Measurements from ENCODE around the gene HSF2BP. TPM values are rescaled to one million over a fixed set of nuclear protein-coding genes. Genes with fewer than 3 reads are reported as not detected.
"Not testable (repeated sequence)": the region's sequence is repeated elsewhere in the genome, so short reads cannot be mapped to it uniquely, and the experiment has no call there.

The HSF2BP gene
- total and polyA plus RNA-seq, 2 donors (not counting 1 experiment from before 2014, with no cell fraction given) = 0.49 TPM

DNA sequence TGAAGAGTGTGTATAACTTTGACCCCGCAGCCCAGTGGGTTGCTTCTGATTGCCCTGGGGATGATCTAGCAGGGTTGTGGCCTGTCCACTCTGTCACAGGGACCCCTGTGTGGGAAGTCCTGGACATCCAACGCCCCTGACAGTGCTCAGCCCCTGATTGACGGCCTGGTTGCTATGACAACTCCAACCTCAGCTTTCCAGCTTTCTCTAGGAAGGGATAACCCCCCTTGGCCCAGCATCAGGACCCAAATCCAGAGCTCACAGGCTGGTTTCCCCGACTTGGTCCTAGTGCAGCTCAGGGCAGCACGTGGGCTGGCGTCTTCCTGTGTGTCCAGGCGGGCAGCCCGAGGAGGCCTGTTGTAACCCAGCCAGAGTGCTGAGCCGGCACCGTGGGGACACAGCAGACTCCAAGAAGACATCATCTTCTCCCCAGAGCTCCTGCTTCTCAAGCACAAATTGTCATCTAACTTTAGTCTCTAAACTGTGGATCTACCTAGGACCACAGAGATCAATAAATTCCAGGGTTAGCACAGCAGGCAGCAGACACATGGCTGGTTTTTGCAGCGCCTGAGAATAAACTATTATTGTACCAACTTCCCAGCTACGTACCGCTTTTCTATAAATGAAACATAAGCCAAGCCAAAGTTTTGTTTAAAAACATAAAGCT lies 40.8 kb upstream of the HSF2BP start:
- no peaks in the 10 kb centered on the region for H4K20me1 ChIP-seq (ENCODE audit: control insufficient read depth, insufficient read depth, low read length, poor library complexity, severe bottlenecking)
- TF ChIP-seq EZH2 (IDR thresholded peaks at IDR 0.05; ENCODE audit: borderline replicate concordance, insufficient read depth, low read depth, low read length, poor library complexity, severe bottlenecking) = no peak
- TF ChIP-seq, protein P1, sequence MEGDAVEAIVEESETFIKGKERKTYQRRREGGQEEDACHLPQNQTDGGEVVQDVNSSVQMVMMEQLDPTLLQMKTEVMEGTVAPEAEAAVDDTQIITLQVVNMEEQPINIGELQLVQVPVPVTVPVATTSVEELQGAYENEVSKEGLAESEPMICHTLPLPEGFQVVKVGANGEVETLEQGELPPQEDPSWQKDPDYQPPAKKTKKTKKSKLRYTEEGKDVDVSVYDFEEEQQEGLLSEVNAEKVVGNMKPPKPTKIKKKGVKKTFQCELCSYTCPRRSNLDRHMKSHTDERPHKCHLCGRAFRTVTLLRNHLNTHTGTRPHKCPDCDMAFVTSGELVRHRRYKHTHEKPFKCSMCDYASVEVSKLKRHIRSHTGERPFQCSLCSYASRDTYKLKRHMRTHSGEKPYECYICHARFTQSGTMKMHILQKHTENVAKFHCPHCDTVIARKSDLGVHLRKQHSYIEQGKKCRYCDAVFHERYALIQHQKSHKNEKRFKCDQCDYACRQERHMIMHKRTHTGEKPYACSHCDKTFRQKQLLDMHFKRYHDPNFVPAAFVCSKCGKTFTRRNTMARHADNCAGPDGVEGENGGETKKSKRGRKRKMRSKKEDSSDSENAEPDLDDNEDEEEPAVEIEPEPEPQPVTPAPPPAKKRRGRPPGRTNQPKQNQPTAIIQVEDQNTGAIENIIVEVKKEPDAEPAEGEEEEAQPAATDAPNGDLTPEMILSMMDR (IDR thresholded peaks at IDR 0.05) = no peak
- H3K9me3 ChIP-seq (ENCODE audit: control extremely low read depth in 1 of 3, control insufficient read depth in 2 of 3, insufficient read depth in 1 of 3, low read length in 2 of 3) = no peaks in the 10 kb centered on the region
- H3K27ac ChIP-seq (ENCODE audit: low read length in 2 of 2) = no peak overlapping the region
- no peaks in the 10 kb centered on the region for H3K79me2 ChIP-seq (ENCODE audit: control insufficient read depth, insufficient read depth, low read length)
- peaks cover 2 to 8% of the 10 kb centered on the region in 2 experiments for H3K36me3 ChIP-seq (replicated peaks in 1 of 2; ENCODE audit: control extremely low read depth in 1 of 2, control insufficient read depth in 1 of 2, extremely low read depth in 1 of 2, insufficient read depth in 2 of 2, low read length in 1 of 2)
- H3K27me3 ChIP-seq (replicated peaks in 1 of 4; ENCODE audit: control extremely low read depth in 1 of 4, control insufficient read depth in 3 of 4, insufficient read depth in 4 of 4, low read length in 3 of 4) = peaks cover 0 to 11% (median 2%) of the 10 kb centered on the region in 4 experiments
- H3K4me2 ChIP-seq (replicated peaks; ENCODE audit: low read depth, low read length, poor library complexity, severe bottlenecking) = no peak overlapping the region
- ChIA-PET POLR2A (no interaction called here), CTCF (no interaction called here)
- peaks cover 7 to 12% of the 10 kb centered on the region in 2 donors for H3K4me1 ChIP-seq (ENCODE audit: control insufficient read depth in 2 of 2, insufficient read depth in 2 of 2, low read length in 2 of 2)
- H3K27ac Mint-ChIP-seq = no peak overlapping the region
- 86% methylated on average over 10 of the region's 13 CpGs for WGBS (ENCODE audit: insufficient coverage)
- H3K9me3 Mint-ChIP-seq (ENCODE audit: insufficient read depth) = no peaks in the 10 kb centered on the region
- H3K4me3 ChIP-seq (ENCODE audit: control extremely low read depth in 1 of 5, extremely low read depth in 1 of 5, insufficient read depth in 1 of 5, low read depth in 2 of 5, low read length in 4 of 5) = no peak overlapping the region
- H3K4me1 Mint-ChIP-seq = peaks cover 8% of the 10 kb centered on the region
- intact Hi-C loops (cut with micrococcal nuclease) = no loop called here
- no peak for DNase-seq
- peaks cover 6% of the 10 kb centered on the region for H3K27me3 Mint-ChIP-seq
- no peak for ATAC-seq (ENCODE audit: low read depth)
- H3K9ac ChIP-seq (ENCODE audit: low read length) = no peak overlapping the region
- H2AFZ ChIP-seq (ENCODE audit: insufficient read depth, low read depth, low read length, poor library complexity, severe bottlenecking) = no peak overlapping the region
- no peak overlapping the region for H3K4me3 Mint-ChIP-seq

- H3K4me1 Mint-ChIP-seq; H3K27ac Mint-ChIP-seq; H3K9me3 Mint-ChIP-seq (ENCODE audit: insufficient read depth); H3K4me3 ChIP-seq (ENCODE audit: control extremely low read depth in 1 of 5, extremely low read depth in 1 of 5, insufficient read depth in 1 of 5, low read depth in 2 of 5, low read length in 4 of 5); H3K27me3 Mint-ChIP-seq; DNase-seq; H3K9me3 ChIP-seq (ENCODE audit: control extremely low read depth in 1 of 3, control insufficient read depth in 2 of 3, insufficient read depth in 1 of 3, low read length in 2 of 3); H2AFZ ChIP-seq (ENCODE audit: insufficient read depth, low read depth, low read length, poor library complexity, severe bottlenecking); H4K20me1 ChIP-seq (ENCODE audit: control insufficient read depth, insufficient read depth, low read length, poor library complexity, severe bottlenecking); H3K27ac ChIP-seq (ENCODE audit: low read length in 2 of 2); intact Hi-C loops (cut with micrococcal nuclease); H3K9ac ChIP-seq (ENCODE audit: low read length); POLR2A ChIA-PET; ATAC-seq (ENCODE audit: low read depth); H3K79me2 ChIP-seq (ENCODE audit: control insufficient read depth, insufficient read depth, low read length); CTCF ChIA-PET; H3K4me3 Mint-ChIP-seq; H3K4me2 ChIP-seq (replicated peaks; ENCODE audit: low read depth, low read length, poor library complexity, severe bottlenecking): not testable (repeated sequence)
- peaks cover 7 to 12% of the 10 kb centered on the region in 2 donors for H3K4me1 ChIP-seq (ENCODE audit: control insufficient read depth in 2 of 2, insufficient read depth in 2 of 2, low read length in 2 of 2)
- no CpG with 5 or more reads among the region's 5 CpGs for WGBS (ENCODE audit: insufficient coverage)
- peaks cover 5 to 14% of the 10 kb centered on the region in 2 experiments for H3K36me3 ChIP-seq (replicated peaks in 1 of 2; ENCODE audit: control extremely low read depth in 1 of 2, control insufficient read depth in 1 of 2, extremely low read depth in 1 of 2, insufficient read depth in 2 of 2, low read length in 1 of 2)
- peaks cover 0 to 11% (median 2%) of the 10 kb centered on the region in 4 experiments for H3K27me3 ChIP-seq (replicated peaks in 1 of 4; ENCODE audit: control extremely low read depth in 1 of 4, control insufficient read depth in 3 of 4, insufficient read depth in 4 of 4, low read length in 3 of 4)
These were observed 40.1 kb upstream of the HSF2BP start for GRCh38 chr21:43699492-43699777.
